Neural progenitor cell (in vitro differentiated cells): ENCODE data around the gene WSCD2.

ENCODE experiments used
- EZH2 ChIP-seq: fragments of 200-600 bp; sonication (generic); IDR thresholded peaks from 2 replicates; pipeline ENCODE4 v1.6.1; 2017; ENCODE audit warnings: antibody characterized with exemption, mild to moderate bottlenecking, moderate library complexity
- EZH2phosphoT487 ChIP-seq: fragments of 200-600 bp; sonication (generic); IDR thresholded peaks from 2 replicates; pipeline ENCODE4 v1.6.1; 2017; ENCODE audit warnings: antibody characterized with exemption
- TF ChIP-seq, protein P1 (sequence below): fragments of 200-600 bp; sonication (generic); IDR thresholded peaks from 2 replicates; pipeline ENCODE4 v1.5.1; 2017; ENCODE audit warnings: antibody characterized with exemption, mild to moderate bottlenecking

DNA sequence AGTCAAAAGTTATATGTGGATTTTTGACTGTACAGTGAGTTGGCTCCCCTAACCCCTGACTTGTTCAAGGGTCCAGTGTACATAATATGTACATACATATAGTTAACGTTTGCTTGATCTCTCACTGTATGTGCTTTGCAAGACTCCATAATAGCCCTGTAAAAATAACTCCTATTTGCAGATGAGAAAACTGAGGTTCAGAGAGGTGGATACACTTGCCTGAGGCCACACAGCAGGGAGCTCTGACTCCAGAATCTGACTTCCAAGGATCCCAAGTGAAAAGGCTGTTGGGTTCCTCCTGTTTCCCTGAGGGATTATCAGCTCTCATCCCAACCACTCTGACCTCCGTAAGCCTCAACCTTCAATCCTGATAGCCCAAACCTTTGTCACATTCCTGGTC is 168.3 kb downstream of the WSCD2 start:
- TF ChIP-seq, protein P1, sequence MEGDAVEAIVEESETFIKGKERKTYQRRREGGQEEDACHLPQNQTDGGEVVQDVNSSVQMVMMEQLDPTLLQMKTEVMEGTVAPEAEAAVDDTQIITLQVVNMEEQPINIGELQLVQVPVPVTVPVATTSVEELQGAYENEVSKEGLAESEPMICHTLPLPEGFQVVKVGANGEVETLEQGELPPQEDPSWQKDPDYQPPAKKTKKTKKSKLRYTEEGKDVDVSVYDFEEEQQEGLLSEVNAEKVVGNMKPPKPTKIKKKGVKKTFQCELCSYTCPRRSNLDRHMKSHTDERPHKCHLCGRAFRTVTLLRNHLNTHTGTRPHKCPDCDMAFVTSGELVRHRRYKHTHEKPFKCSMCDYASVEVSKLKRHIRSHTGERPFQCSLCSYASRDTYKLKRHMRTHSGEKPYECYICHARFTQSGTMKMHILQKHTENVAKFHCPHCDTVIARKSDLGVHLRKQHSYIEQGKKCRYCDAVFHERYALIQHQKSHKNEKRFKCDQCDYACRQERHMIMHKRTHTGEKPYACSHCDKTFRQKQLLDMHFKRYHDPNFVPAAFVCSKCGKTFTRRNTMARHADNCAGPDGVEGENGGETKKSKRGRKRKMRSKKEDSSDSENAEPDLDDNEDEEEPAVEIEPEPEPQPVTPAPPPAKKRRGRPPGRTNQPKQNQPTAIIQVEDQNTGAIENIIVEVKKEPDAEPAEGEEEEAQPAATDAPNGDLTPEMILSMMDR: no peak
- no peak for TF ChIP-seq EZH2phosphoT487
- no peak for TF ChIP-seq EZH2
